ENCODE data around the gene KMT2C. TPM values are rescaled to one million over a fixed set of nuclear protein-coding genes. Genes with fewer than 3 reads are reported as not detected.

The KMT2C gene
- total and polyA plus RNA-seq, 4 experiments from 2014 or later, result 2.7 to 129 (median 74.5) TPM

DNA sequence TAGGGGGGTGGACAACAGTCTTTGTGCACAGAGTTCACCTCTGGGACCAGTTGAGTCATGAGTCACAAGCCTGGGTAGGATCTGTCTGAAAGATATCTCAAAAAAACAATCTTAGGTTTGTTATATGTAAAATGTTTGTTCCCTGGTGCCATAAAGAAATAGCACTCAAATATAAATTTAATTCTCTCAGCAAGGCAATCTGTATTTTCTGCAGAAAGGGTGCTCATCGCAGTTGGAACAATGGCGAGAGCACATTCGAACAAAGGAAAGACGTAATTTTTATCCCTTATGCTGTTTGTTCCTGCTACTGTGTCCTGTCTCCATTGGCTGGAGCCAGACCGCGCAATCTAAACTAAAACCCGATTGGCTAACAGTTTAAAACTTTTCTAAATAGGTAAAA, 346.6 kb downstream of the KMT2C start:
- no peaks in the 10 kb centered on the region for H3K36me3 ChIP-seq (ENCODE audit: insufficient read depth, low read length)
- DNase-seq, result no peak
- H3K4me1 ChIP-seq (ENCODE audit: insufficient read depth, low read length), result no peaks in the 10 kb centered on the region
- no peak overlapping the region for H3K4me3 ChIP-seq (ENCODE audit: low read length in 2 of 2)
- Mint-ChIP-seq H3K27me3 (no peaks in the 10 kb centered on the region), H3K9me3 (peaks cover 0 to 22% (median 18%) of the 10 kb centered on the region in 8 donors), H3K27ac (no peak overlapping the region), H3K36me3 (peaks cover 19 to 37% of the 10 kb centered on the region in 2 donors), H3K4me3 (no peak overlapping the region), H3K4me1 (peaks cover 3 to 12% (median 8%) of the 10 kb centered on the region in 4 donors)
- CTCF ChIA-PET (ENCODE audit: partially characterized antibody), result interaction anchor here (1.2 kb wide), 1 partner anchor 8 kb away, joined by 3 read pairs; no protein-coding TSS in a partner anchor
- no peaks in the 10 kb centered on the region for H3K27me3 ChIP-seq (ENCODE audit: insufficient read depth, low read length)
- intact Hi-C loops (cut with micrococcal nuclease), result no loop called here
- H3K9me3 ChIP-seq (ENCODE audit: control insufficient read depth in 1 of 2, low read length in 2 of 2), result no peaks in the 10 kb centered on the region
- POLR2A ChIA-PET (ENCODE audit: partially characterized antibody), result no interaction called here
- no peak overlapping the region for H3K27ac ChIP-seq (ENCODE audit: low read depth, low read length)

GRCh38 chr7:152086513-152086912, 349.3 kb downstream of the KMT2C start:
- Histone ChIP-seq H3K27me3 (ENCODE audit: insufficient read depth, low read length) (no peaks in the 10 kb centered on the region), H3K36me3 (ENCODE audit: insufficient read depth, low read length) (no peaks in the 10 kb centered on the region), H3K4me1 (ENCODE audit: insufficient read depth, low read length) (no peaks in the 10 kb centered on the region), H3K27ac (ENCODE audit: low read depth, low read length) (no peak overlapping the region), H3K9me3 (ENCODE audit: control insufficient read depth in 1 of 2, low read length in 2 of 2) (no peaks in the 10 kb centered on the region), H3K4me3 (ENCODE audit: low read length in 2 of 2) (no peak overlapping the region)
- Mint-ChIP-seq H3K27ac (no peak overlapping the region), H3K27me3 (no peaks in the 10 kb centered on the region), H3K4me1 (peaks cover 0 to 6% (median 3%) of the 10 kb centered on the region in 4 donors), H3K9me3 (peaks cover 0 to 25% (median 18%) of the 10 kb centered on the region in 8 donors), H3K4me3 (no peak overlapping the region), H3K36me3 (peaks cover 23 to 45% of the 10 kb centered on the region in 2 donors)
- intact Hi-C loops (cut with micrococcal nuclease), result no loop called here
- ChIA-PET CTCF (ENCODE audit: partially characterized antibody) (no interaction called here), POLR2A (ENCODE audit: partially characterized antibody) (no interaction called here)
- DNase-seq, result no peak

DNA sequence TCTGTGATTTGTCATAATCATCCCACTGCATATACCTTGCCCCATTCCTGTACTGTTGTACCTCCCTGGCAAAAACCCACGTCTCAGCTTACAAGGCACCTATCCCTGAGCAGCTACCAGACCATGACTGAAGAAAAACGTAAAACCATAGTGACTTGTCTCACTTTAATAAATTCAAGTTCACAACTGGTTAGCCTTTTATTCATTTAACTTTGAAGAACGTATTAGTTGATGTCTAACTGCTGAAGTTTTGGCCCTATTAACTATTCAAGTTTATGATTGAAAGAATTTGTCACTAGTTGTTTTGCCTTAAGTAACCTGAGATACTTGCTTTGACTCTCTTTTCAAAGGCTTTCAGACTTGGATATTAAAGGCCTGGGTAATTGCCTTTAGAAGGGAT, 350.7 kb downstream of the KMT2C start:
- Histone ChIP-seq H3K36me3 (ENCODE audit: insufficient read depth, low read length) (no peaks in the 10 kb centered on the region), H3K9me3 (ENCODE audit: control insufficient read depth in 1 of 2, low read length in 2 of 2) (no peaks in the 10 kb centered on the region), H3K4me1 (ENCODE audit: insufficient read depth, low read length) (no peaks in the 10 kb centered on the region), H3K27ac (ENCODE audit: low read depth, low read length) (no peak overlapping the region), H3K27me3 (ENCODE audit: insufficient read depth, low read length) (no peaks in the 10 kb centered on the region), H3K4me3 (ENCODE audit: low read length in 2 of 2) (no peak overlapping the region)
- H3K27me3 Mint-ChIP-seq, result no peaks in the 10 kb centered on the region
- H3K36me3 Mint-ChIP-seq, result peaks cover 26 to 47% of the 10 kb centered on the region in 2 donors
- H3K27ac Mint-ChIP-seq, result no peak overlapping the region
- DNase-seq, result no peak
- intact Hi-C loops (cut with micrococcal nuclease), result no loop called here
- H3K9me3 Mint-ChIP-seq, result peaks cover 0 to 26% (median 16%) of the 10 kb centered on the region in 8 donors
- peaks cover 0 to 6% (median 2%) of the 10 kb centered on the region in 4 donors for H3K4me1 Mint-ChIP-seq
- no peak overlapping the region for H3K4me3 Mint-ChIP-seq
- ChIA-PET CTCF (ENCODE audit: partially characterized antibody) (no interaction called here), POLR2A (ENCODE audit: partially characterized antibody) (no interaction called here)

Other genes with a start within 250 kb of the KMT2C start
- 1 to 10 TPM in 1 of 2 experiments, under 1 TPM in 1; 0.75 to 1.1 TPM for gene XRCC2, start 240.1 kb upstream of the KMT2C start, total RNA-seq
- under 1 TPM in 1 of 2 donors, not detected in 1; 0.48 TPM for gene XRCC2, start 240.1 kb upstream of the KMT2C start, polyA plus RNA-seq